NK-92 (cell line): ENCODE data around the gene C1orf94.

ENCODE experiments used
- DNase-seq: peaks from one replicate; lab custom pipeline; 2025; ENCODE audit not compliant: unreplicated experiment; lab: John Stamatoyannopoulos, UW

Gene C1orf94

DNA sequence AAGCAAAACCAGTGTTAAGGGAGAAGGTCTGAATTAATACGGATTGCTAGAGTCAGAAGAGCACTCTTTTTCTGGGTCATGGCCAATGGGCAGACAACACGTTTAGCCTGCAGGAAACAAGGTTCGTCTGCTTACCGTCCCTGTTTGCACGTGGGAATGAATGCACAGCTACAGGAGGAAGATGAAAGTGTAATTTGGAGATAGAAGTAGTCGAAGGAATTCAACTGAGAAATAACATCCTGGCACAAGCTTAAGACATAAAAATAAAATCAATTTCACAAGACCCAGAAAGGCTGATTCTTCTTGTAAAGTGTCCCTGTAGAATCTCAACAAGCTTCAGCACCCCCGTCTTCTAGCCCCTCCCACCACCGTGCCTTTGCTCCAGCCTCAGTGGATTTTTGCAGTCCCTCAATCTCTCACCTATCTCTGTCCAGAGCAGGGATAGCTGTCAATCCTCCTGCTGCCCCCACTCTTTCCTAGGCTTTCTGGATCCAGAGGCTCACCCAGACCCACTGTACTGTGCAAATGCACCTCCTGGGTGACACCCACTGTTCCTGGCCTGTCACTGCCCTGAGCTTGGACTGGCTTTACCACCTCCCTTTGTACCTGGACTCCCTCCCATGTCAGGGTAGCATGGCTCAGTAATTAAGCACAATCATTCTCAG is 60.6 kb downstream of the C1orf94 start:
- no peak for DNase-seq

- DNase-seq: no peak
Measured at GRCh38 chr1:34245967-34246366, 69.3 kb downstream of the C1orf94 start.

DNA sequence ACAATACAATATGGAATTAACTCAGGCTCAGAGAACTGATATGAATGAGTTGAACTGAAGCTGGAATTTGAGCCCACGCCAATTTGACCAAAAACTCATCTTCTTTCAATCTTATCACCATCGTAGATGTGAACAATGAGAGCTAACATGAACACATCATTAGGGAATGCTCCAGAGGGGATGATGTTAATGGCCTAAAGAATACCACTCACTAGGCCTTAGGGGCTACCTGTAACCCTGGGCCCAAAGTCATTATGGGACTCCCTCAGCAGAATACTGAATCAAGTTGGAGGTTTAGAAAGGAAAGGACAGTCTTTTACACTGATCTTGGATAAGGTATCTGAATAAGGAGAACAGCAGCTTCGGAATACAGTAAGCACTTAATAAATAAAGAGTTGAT is 73.6 kb downstream of the C1orf94 start:
- no peak for DNase-seq

DNA sequence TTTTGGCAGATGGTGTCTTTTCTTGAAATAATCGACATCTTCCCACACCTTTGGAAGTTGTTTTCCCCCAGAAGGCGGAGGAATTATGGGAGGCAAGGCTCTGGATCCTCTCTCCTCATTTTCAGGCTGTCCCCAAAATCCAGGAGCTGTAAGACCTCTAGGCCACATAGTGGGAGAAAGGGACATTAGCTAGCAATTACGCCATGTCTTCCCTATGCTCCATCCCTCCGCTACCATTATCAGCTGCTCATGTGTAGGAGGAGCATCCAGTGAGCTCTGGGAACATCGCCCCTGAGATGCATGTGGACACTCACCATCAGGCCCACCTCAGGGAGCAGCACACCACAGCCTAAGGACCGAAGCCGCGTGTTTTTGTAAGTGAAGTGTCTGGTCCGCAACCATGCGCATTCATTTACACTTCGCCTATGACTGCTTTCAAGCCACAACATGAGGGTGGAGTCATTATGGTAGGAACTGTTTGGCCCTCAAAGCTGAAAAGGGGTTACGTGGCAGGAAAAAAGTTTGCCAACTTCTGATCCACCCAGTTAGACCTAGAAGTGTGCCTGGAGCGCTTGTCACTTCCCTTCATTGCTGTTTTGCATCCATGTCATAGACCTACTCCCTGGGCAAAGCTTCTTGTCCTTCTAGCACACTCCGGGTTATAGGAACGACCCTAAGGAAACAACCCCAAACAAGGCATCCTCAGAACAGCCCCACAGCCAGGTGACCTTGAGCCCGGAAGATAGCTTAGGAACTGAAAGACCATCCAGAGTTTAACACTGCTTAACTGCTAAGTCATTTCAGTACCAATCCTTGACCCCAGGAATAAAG is 85.5 kb downstream of the C1orf94 start:
- DNase-seq: no peak

DNA sequence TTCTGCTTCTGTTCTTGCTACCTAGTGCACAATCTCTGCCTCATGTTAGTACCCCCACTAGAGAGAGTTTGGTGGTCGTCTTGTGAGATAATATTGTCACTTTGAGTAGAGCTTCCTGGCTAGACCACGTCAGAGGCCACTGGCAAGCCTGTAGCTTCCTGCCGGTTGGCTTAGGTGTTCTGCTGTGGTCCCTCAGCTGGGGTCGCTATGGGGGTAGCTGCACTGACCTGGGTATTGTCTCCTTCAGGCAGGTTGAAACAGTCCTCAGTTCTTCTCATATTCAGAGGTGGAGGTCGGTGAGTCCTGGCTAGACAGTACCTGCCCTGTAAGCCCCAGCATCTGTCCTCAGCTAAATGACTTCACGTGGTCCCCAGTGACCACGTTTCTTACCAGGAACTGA is 86.2 kb downstream of the C1orf94 start:
- no peak for DNase-seq

DNA sequence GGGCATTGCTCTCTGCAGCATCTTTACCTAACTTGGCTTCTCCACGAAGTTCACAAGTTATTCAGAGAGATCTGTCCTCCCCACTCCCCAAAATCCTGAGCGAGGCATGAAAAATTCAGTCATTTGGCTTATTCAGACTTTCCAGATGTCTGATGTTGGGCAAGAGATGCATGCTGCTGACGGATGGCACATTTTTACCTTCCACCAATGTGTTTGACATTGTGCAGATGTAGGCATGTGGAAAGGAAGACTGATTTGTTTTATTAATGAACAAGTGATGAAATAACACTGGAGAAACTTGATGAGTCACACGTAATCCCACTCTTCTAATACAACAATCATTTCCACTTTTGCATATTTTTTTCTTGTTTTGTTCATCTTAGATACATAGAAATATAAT is 86.7 kb downstream of the C1orf94 start:
- no peak for DNase-seq

- DNase-seq: no peak
Measured at GRCh38 chr1:34265396-34265795, 88.7 kb downstream of the C1orf94 start.

DNA sequence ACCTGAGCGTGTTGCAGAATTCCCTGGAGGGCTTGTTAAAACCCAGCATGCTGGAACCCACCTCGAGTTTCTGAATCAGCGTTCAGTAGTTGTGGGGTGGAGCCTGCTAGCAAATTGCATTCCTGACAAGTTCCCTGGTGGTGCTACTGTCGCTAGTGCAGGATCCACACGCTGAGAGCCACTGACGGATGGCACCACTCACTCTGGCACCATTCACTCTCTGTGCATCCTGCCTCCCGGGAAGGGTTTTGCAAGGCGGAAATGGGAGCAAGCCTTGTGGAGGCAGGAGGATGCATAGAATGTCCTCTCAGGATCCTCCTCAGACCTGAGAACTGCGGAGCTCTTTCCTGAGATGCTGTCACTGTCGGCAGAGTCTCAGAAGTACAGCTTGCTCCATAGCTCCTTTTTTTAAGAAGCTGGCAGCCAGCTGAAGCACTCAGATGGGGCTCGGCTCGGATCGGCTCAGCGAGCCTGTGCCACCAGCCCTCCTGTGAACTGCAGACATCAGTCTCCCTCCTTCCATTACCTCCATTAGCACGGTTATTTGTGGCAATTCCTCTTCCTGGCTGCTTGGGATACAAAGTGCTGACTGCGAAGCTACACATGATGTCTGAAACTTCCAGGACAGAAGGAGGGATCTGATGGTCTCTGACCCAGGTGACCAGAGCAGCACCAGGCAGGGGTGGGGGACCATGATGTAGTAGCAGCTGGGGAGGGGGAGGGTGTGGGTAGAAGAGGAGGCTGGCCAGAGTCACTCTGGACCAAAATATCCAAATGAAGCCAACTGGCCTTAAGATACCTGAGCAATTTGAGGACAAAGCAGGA is 89.6 kb downstream of the C1orf94 start:
- no peak for DNase-seq

DNA sequence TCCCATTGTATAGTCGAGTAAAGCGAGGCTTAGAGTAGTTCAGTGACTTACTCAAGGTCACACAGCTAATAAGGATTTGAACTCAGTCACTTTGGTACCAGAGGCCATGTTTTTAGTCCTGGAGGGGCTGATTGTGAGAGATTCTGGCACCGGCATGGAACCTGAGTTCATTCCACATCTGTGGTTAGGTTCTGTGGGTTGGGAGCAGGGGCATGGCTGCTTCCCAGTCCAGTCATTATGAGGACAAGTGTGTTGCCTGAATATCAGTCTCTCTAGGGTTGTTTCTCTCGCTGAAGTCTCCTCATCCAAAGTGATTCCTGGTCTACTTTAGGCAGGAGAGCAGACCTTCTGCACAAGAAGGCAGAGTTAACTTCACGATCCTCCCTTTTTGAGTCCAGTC is 90.6 kb downstream of the C1orf94 start:
- no peak for DNase-seq

GRCh38 chr1:34268311-34268954 is 91.7 kb downstream of the C1orf94 start:
- DNase-seq: no peak
